H1 (cell line): Measurements from ENCODE around the gene CACNB2. TPM values are rescaled to one million over a fixed set of nuclear protein-coding genes. Genes with fewer than 3 reads are reported as not detected.

Experiments
- CTCF ChIA-PET: fragments of 300-600 bp; sonication (Branson Sonifier 250); formaldehyde crosslinking; loops from one replicate; lab custom pipeline; 2021; ENCODE audit not compliant: partially characterized antibody; lab: Charles Lee
- POLR2A ChIA-PET: fragments of 300-600 bp; sonication (Branson Sonifier 250); formaldehyde crosslinking; loops from one replicate; lab custom pipeline; 2021; ENCODE audit warnings: inconsistent platforms; ENCODE audit not compliant: partially characterized antibody; lab: Charles Lee
- DNase-seq, 2 experiments: peaks; one replicate each; pipeline versions ENCODE4 v3.0.0 to v3.0.0-alpha.2; 2010 to 2022; ENCODE audit warnings: low spot score in 2 of 2, low read depth in 1 of 2, mixed read lengths in 1 of 2
- FAIRE-seq: peaks from 2 replicates; lab custom pipeline; 2011; peaks lifted over from hg19 to GRCh38; lab: Jason Lieb, UNC
- H2AFZ ChIP-seq: 2 replicates; pipeline ENCODE4 v1.8.1; 2012; ENCODE audit warnings: low read length, inconsistent platforms
- H2AK5ac ChIP-seq: 2 replicates; pipeline ENCODE4 v1.6.1; 2013; ENCODE audit warnings: low read depth, low read length
- H2BK120ac ChIP-seq: replicated peaks from 2 replicates; pipeline ENCODE3; 2013; ENCODE audit warnings: low read depth, low read length, inconsistent platforms
- H2BK12ac ChIP-seq: 2 replicates; pipeline ENCODE4 v1.6.1; 2013; ENCODE audit warnings: low read depth, low read length
- H2BK15ac ChIP-seq: 2 replicates; pipeline ENCODE4 v1.6.1; 2013; ENCODE audit warnings: low read length
- H2BK20ac ChIP-seq: 2 replicates; pipeline ENCODE4 v1.6.1; 2013; ENCODE audit warnings: low read length
- H2BK5ac ChIP-seq: 2 replicates; pipeline ENCODE4 v1.6.1; 2013; ENCODE audit warnings: low read depth, low read length
- H3K14ac ChIP-seq: 2 replicates; pipeline ENCODE4 v1.6.1; 2013; ENCODE audit warnings: inconsistent platforms; ENCODE audit not compliant: insufficient read length
- H3K18ac ChIP-seq: 2 replicates; pipeline ENCODE4 v1.6.1; 2013; ENCODE audit warnings: low read length; ENCODE audit errors: extremely low read depth
- H3K23ac ChIP-seq: 2 replicates; pipeline ENCODE4 v1.6.1; 2013; ENCODE audit warnings: inconsistent platforms; ENCODE audit not compliant: insufficient read length
- H3K23me2 ChIP-seq: 2 replicates; pipeline ENCODE4 v1.6.1; 2013; ENCODE audit warnings: low read depth, low read length
- H3K27ac ChIP-seq: 2 replicates; pipeline ENCODE4 v1.6.1; 2011; ENCODE audit warnings: low read depth, low read length, inconsistent platforms
- H3K27me3 ChIP-seq, 4 experiments: replicated peaks in 1 of 4; 1 replicate in 1 of 4; 2 replicates in 3 of 4; pipeline versions ENCODE4 v1.6.1 to v1.8.1; 2011 to 2013; ENCODE audit warnings: low read length in 3 of 4, mild to moderate bottlenecking in 3 of 4, inconsistent platforms in 2 of 4, mixed read lengths in 2 of 4, moderate library complexity in 1 of 4; ENCODE audit not compliant: control insufficient read depth in 3 of 4, insufficient read depth in 3 of 4; ENCODE audit errors: extremely low read depth in 1 of 4
- H3K36me3 ChIP-seq, 4 experiments: 2 replicates each; pipeline versions ENCODE4 v1.6.1 to v1.8.1; 2011 to 2013; ENCODE audit warnings: mild to moderate bottlenecking in 4 of 4, low read length in 3 of 4, moderate library complexity in 2 of 4, control low read depth in 1 of 4, inconsistent platforms in 1 of 4; ENCODE audit not compliant: insufficient read depth in 4 of 4, control insufficient read depth in 2 of 4
- H3K4ac ChIP-seq: replicated peaks from 2 replicates; pipeline ENCODE3; 2013; ENCODE audit warnings: low read length, low read depth, mixed read lengths, inconsistent platforms; ENCODE audit not compliant: insufficient read length
- H3K4me1 ChIP-seq, 4 experiments: replicated peaks in 1 of 4; 1 replicate in 1 of 4; 2 replicates in 3 of 4; pipeline versions ENCODE4 v1.6.1 to v1.8.1; 2011 to 2013; ENCODE audit warnings: low read length in 3 of 4, inconsistent platforms in 2 of 4, mixed read lengths in 1 of 4; ENCODE audit not compliant: insufficient read depth in 4 of 4, control insufficient read depth in 3 of 4
- H3K4me2 ChIP-seq, 2 experiments: 2 replicates each; pipeline versions ENCODE4 v1.6.1 to v1.8.1; 2011 to 2013; ENCODE audit warnings: low read depth in 2 of 2, low read length in 2 of 2, control low read depth in 1 of 2, inconsistent platforms in 1 of 2, mild to moderate bottlenecking in 1 of 2; ENCODE audit not compliant: insufficient read depth in 1 of 2
- H3K4me3 ChIP-seq, 4 experiments: fragments of 200-600, 300-600 bp in 1 of 4; sonication (generic), shearing (Covaris generic), sonication (Bioruptor Twin) in 1 of 4; 2 replicates each; pipeline versions ENCODE4 v1.5.1 to v1.8.1; 2011 to 2016; ENCODE audit warnings: low read length in 4 of 4, low read depth in 3 of 4, control low read depth in 2 of 4, inconsistent platforms in 2 of 4, mild to moderate bottlenecking in 2 of 4, mixed read lengths in 1 of 4, moderate library complexity in 1 of 4; ENCODE audit not compliant: insufficient read depth in 2 of 4; ENCODE audit errors: extremely low read depth in 1 of 4
- H3K56ac ChIP-seq: replicated peaks from 2 replicates; pipeline ENCODE3; 2013; ENCODE audit warnings: low read depth, mild to moderate bottlenecking, mixed read lengths, low read length, inconsistent platforms; ENCODE audit not compliant: insufficient read length
- H3K79me1 ChIP-seq: 2 replicates; pipeline ENCODE4 v1.6.1; 2013; ENCODE audit warnings: low read depth, low read length, control low read depth
- H3K79me2 ChIP-seq, 2 experiments: 2 replicates each; pipeline versions ENCODE4 v1.6.1 to v1.8.1; 2012 to 2013; ENCODE audit warnings: low read length in 2 of 2, mild to moderate bottlenecking in 2 of 2, inconsistent platforms in 1 of 2; ENCODE audit not compliant: insufficient read depth in 2 of 2, control insufficient read depth in 1 of 2
- H3K9ac ChIP-seq, 4 experiments: replicated peaks in 1 of 4; 1 replicate in 1 of 4; 2 replicates in 3 of 4; pipeline versions ENCODE4 v1.6.1 to v1.8.1; 2011 to 2013; ENCODE audit warnings: low read depth in 3 of 4, low read length in 3 of 4, control low read depth in 2 of 4, mild to moderate bottlenecking in 2 of 4, moderate library complexity in 2 of 4, inconsistent platforms in 1 of 4; ENCODE audit errors: extremely low read depth in 1 of 4
- H3K9me3 ChIP-seq, 2 experiments: 2 replicates each; pipeline versions ENCODE4 v1.6.1 to v1.8.1; 2012 to 2013; ENCODE audit warnings: mild to moderate bottlenecking in 2 of 2, moderate library complexity in 2 of 2, control low read depth in 1 of 2, inconsistent platforms in 1 of 2, low read depth in 1 of 2, low read length in 1 of 2, mixed read lengths in 1 of 2; ENCODE audit not compliant: insufficient read depth in 2 of 2
- H4K20me1 ChIP-seq, 2 experiments: replicated peaks in 1 of 2; 2 replicates each; pipeline versions ENCODE3 to v1.8.1; 2011 to 2013; ENCODE audit warnings: inconsistent platforms in 2 of 2, low read length in 2 of 2, mild to moderate bottlenecking in 1 of 2; ENCODE audit not compliant: insufficient read depth in 2 of 2, control insufficient read depth in 1 of 2
- H4K5ac ChIP-seq: 2 replicates; pipeline ENCODE4 v1.6.1; 2013; ENCODE audit warnings: low read length, low read depth, mixed read lengths, inconsistent platforms; ENCODE audit not compliant: insufficient read length
- H4K8ac ChIP-seq: 2 replicates; pipeline ENCODE4 v1.8.0; 2013; ENCODE audit warnings: mild to moderate bottlenecking, moderate library complexity, low read length, inconsistent platforms; ENCODE audit not compliant: insufficient read depth; ENCODE audit errors: extremely low read depth
- H4K91ac ChIP-seq: replicated peaks from 2 replicates; pipeline ENCODE3; 2013; ENCODE audit warnings: low read length, mixed read lengths, inconsistent platforms; ENCODE audit not compliant: insufficient read length
- CBX5 ChIP-seq: fragments of 300-800, 300-1000 bp; sonication (generic); IDR thresholded peaks from 2 replicates; pipeline ENCODE4 v1.7.1; 2016; ENCODE audit warnings: antibody characterized with exemption, low read length, low read depth
- CTBP2 ChIP-seq: IDR thresholded peaks from 2 replicates; pipeline ENCODE4 v1.7.0; 2011; ENCODE audit warnings: borderline replicate concordance, mild to moderate bottlenecking, moderate library complexity, mixed read lengths, low read length; ENCODE audit not compliant: insufficient read depth, insufficient read length
- FOSL1 ChIP-seq: IDR thresholded peaks from 2 replicates; pipeline ENCODE4 v1.6.1; 2011; ENCODE audit warnings: mild to moderate bottlenecking, low read depth, low read length, moderate library complexity; ENCODE audit not compliant: insufficient read depth
- HDAC6 ChIP-seq: IDR thresholded peaks from one replicate; pipeline ENCODE4 v1.7.1; 2012; ENCODE audit warnings: low read depth, mild to moderate bottlenecking, inconsistent platforms, low read length, moderate library complexity
- KDM5A ChIP-seq: fragments of 200-600 bp; IDR thresholded peaks from 2 replicates; pipeline ENCODE4 v1.7.1; 2012; ENCODE audit warnings: mild to moderate bottlenecking, low read length, inconsistent platforms, mixed read lengths
- MAFK ChIP-seq: IDR thresholded peaks from 2 replicates; pipeline ENCODE4 v1.6.1; 2012; ENCODE audit warnings: low read depth, mild to moderate bottlenecking, improper control_type of control experiment, low read length
- NRF1 ChIP-seq: IDR thresholded peaks from 2 replicates; pipeline ENCODE4 v1.6.1; 2011; ENCODE audit warnings: mild to moderate bottlenecking, low read depth, low read length, improper control_type of control experiment
- RBBP5 ChIP-seq: IDR thresholded peaks from 2 replicates; pipeline ENCODE4 v1.7.1; 2012; ENCODE audit warnings: low read depth, mild to moderate bottlenecking, inconsistent platforms, low read length, moderate library complexity, borderline replicate concordance
- RXRA ChIP-seq: IDR thresholded peaks from 2 replicates; pipeline ENCODE4 v1.6.1; 2011; ENCODE audit warnings: low read depth, mild to moderate bottlenecking, low read length, moderate library complexity; ENCODE audit not compliant: insufficient read depth
- SIX5 ChIP-seq: IDR thresholded peaks from 2 replicates; pipeline ENCODE4 v1.6.1; 2011; ENCODE audit warnings: mild to moderate bottlenecking, low read depth, low read length
- TAF1 ChIP-seq: IDR thresholded peaks from 2 replicates; pipeline ENCODE4 v1.6.1; 2011; ENCODE audit warnings: mild to moderate bottlenecking, low read depth, low read length
- TCF12 ChIP-seq: IDR thresholded peaks from 2 replicates; pipeline ENCODE4 v1.6.1; 2011; ENCODE audit warnings: low read depth, mild to moderate bottlenecking, low read length
- TEAD4 ChIP-seq: IDR thresholded peaks from 2 replicates; pipeline ENCODE4 v1.6.1; 2012; ENCODE audit warnings: low read depth, low read length, inconsistent platforms, mixed read lengths
- YY1 ChIP-seq: IDR thresholded peaks from 2 replicates; pipeline ENCODE4 v1.6.1; 2011; ENCODE audit warnings: low read depth, mild to moderate bottlenecking, low read length
- WGBS, 2 experiments: shearing (Covaris generic) in 1 of 2; methylation state at CpG; one replicate each; pipeline versions ENCODE4 v1.1.6 to v1.1.7; 2013 to 2015; ENCODE audit warnings: low lambda C conversion rate in 2 of 2, mixed read lengths in 2 of 2, inconsistent platforms in 1 of 2, low coverage in 1 of 2, missing lambda C conversion rate in 1 of 2; ENCODE audit not compliant: insufficient replicate concordance in 2 of 2, insufficient coverage in 1 of 2, insufficient read length in 1 of 2; ENCODE audit errors: extremely low coverage in 1 of 2, missing lambda C conversion rate in 1 of 2; 5-methylcytosine and 5-hydroxymethylcytosine counted together
- polyA plus RNA-seq, 7 experiments: library from polyadenylated mRNA; depleted of rRNA in 3 of 7; stranded (reverse) in 5 of 7; unstranded in 2 of 7; fragments of >200 nt in 5 of 7; fragments of 200-250 nt in 2 of 7; gene quantifications; 1 replicate in 5 of 7; 2 replicates in 1 of 7; 4 replicates in 1 of 7; pipeline versions ENCODE4 v1.2.1 to v1.2.3, GENCODE V29; 2011 to 2013; ENCODE audit warnings: missing spikeins in 2 of 7, mixed read lengths in 2 of 7
- total RNA-seq: library from RNA; stranded (reverse); fragmentation: NEBNext Ultra II Directional; extraction: Animal tissue kit (Norgen Biotek cat#: 25700); gene quantifications from 2 replicates; pipeline ENCODE4 v1.2.1, GENCODE V29; 2021

CACNB2 gene
- total and polyA plus RNA-seq, 2 of the 8 experiments (the other 6 are each of a cell fraction or from before 2014, with no cell fraction given) = 2.4 to 3.2 TPM

GRCh38 chr10:18321371-18321770 lies 181.1 kb downstream of the CACNB2 start:
- Histone ChIP-seq H3K23ac (no peak overlapping the region), H2BK5ac (no peak overlapping the region), H3K4me1 (no peaks in the 10 kb centered on the region), H3K27ac (no peak overlapping the region), H3K18ac (no peak overlapping the region), H4K91ac (no peak overlapping the region), H3K23me2 (no peaks in the 10 kb centered on the region), H3K4ac (no peak overlapping the region), H3K9ac (no peak overlapping the region), H2BK20ac (no peak overlapping the region), H4K5ac (no peak overlapping the region), H3K27me3 (no peaks in the 10 kb centered on the region), H4K8ac (no peak overlapping the region), H3K9me3 (no peaks in the 10 kb centered on the region), H2BK120ac (no peak overlapping the region), H4K20me1 (no peaks in the 10 kb centered on the region), H2BK12ac (no peak overlapping the region), H3K4me3 (no peak overlapping the region), H3K14ac (no peak overlapping the region), H3K4me2 (no peak overlapping the region), H3K79me2 (no peaks in the 10 kb centered on the region), H3K79me1 (no peaks in the 10 kb centered on the region), H2AK5ac (no peak overlapping the region), H3K36me3 (no peaks in the 10 kb centered on the region), H2AFZ (no peak overlapping the region), H2BK15ac (no peak overlapping the region), H3K56ac (no peak overlapping the region)
- ChIA-PET CTCF (interaction anchor here (1.5 kb wide), 1 partner anchor 9 kb away, joined by 3 read pairs; no protein-coding TSS in a partner anchor), POLR2A (no interaction called here)
- DNase-seq = no peak
- WGBS, 2 experiments = 96% methylated on average over 1 of the region's 1 CpG; no CpG with 5 or more reads in 1 of the 2 experiments
- no peak for TF ChIP-seq RXRA
- TF ChIP-seq TAF1 = no peak
- TF ChIP-seq MAFK = no peak
- no peak for TF ChIP-seq TCF12
- TF ChIP-seq CBX5 = no peak
- TF ChIP-seq HDAC6 = no peak
- TF ChIP-seq YY1 = no peak
- TF ChIP-seq KDM5A = no peak
- no peak for TF ChIP-seq RBBP5
- TF ChIP-seq CTBP2 = no peak
- TF ChIP-seq FOSL1 = no peak
- no peak for TF ChIP-seq SIX5
- TF ChIP-seq NRF1 = no peak
- TF ChIP-seq TEAD4 = no peak
- FAIRE-seq = no peak
